ENCODE measurements around the gene CDX2.

The CDX2 gene

DNA sequence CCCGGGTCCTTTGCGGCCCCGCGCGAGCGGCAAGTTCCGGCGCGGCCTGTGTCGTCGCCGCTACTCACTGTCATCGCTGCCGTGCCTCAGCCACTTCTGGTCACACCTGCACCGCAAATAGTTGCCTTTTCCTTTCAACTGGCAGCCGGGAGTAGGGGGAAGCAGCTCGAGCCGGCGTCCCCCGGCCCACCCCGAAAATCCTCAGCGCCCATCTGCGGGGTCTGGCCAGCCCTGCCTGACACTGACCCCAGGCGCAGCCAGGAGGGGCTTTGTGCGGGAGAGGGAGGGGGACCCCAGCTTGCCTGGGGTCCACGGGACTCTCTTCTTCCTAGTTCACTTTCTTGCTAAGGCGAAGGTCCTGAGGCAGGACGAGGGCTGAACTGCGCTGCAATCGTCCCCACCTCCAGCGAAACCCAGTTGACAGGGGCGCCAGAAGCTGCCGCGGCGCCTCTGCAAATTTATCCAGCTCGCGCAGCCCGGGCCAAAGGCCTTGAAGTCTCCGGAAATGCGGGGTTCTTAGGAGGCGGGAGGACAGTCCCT is 47.6 kb downstream of the CDX2 start:
- TF ChIP-seq, protein P1, sequence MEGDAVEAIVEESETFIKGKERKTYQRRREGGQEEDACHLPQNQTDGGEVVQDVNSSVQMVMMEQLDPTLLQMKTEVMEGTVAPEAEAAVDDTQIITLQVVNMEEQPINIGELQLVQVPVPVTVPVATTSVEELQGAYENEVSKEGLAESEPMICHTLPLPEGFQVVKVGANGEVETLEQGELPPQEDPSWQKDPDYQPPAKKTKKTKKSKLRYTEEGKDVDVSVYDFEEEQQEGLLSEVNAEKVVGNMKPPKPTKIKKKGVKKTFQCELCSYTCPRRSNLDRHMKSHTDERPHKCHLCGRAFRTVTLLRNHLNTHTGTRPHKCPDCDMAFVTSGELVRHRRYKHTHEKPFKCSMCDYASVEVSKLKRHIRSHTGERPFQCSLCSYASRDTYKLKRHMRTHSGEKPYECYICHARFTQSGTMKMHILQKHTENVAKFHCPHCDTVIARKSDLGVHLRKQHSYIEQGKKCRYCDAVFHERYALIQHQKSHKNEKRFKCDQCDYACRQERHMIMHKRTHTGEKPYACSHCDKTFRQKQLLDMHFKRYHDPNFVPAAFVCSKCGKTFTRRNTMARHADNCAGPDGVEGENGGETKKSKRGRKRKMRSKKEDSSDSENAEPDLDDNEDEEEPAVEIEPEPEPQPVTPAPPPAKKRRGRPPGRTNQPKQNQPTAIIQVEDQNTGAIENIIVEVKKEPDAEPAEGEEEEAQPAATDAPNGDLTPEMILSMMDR (IDR thresholded peaks at IDR 0.05; ENCODE audit: low read depth, low read length) = no peak
- DNase-seq (ENCODE audit: extremely low read depth, low read depth) = no peak

GRCh38 chr13:27920677-27921420 is 48.3 kb downstream of the CDX2 start:
- TF ChIP-seq, protein P1 (IDR thresholded peaks at IDR 0.05; ENCODE audit: low read depth, low read length) = no peak
- DNase-seq (ENCODE audit: extremely low read depth, low read depth) = no peak

- no peak for DNase-seq (ENCODE audit: extremely low read depth, low read depth)
- TF ChIP-seq, protein P1 (IDR thresholded peaks at IDR 0.05; ENCODE audit: low read depth, low read length) = no peak
Observed at GRCh38 chr13:27919934-27920676, 49.0 kb downstream of the CDX2 start, which contains the start of gene PDX1. Gene PDX1, plus strand, starts transcription at chr13:27920000. Its CDS starts 139 bp downstream, at chr13:27920139.

DNA sequence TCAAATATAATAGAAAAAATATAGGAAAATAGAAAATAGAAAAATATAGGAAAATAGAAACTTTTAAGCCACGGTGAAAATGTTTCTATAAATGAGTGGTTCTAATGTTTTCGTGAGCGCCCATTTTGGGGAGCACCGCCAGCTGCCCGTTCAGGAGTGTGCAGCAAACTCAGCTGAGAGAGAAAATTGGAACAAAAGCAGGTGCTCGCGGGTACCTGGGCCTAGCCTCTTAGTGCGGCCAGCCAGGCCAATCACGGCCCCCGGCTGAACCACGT is 49.5 kb downstream of the CDX2 start:
- TF ChIP-seq, protein P1 (IDR thresholded peaks at IDR 0.05; ENCODE audit: low read depth, low read length) = no peak
- DNase-seq (ENCODE audit: extremely low read depth, low read depth) = no peak

DNA sequence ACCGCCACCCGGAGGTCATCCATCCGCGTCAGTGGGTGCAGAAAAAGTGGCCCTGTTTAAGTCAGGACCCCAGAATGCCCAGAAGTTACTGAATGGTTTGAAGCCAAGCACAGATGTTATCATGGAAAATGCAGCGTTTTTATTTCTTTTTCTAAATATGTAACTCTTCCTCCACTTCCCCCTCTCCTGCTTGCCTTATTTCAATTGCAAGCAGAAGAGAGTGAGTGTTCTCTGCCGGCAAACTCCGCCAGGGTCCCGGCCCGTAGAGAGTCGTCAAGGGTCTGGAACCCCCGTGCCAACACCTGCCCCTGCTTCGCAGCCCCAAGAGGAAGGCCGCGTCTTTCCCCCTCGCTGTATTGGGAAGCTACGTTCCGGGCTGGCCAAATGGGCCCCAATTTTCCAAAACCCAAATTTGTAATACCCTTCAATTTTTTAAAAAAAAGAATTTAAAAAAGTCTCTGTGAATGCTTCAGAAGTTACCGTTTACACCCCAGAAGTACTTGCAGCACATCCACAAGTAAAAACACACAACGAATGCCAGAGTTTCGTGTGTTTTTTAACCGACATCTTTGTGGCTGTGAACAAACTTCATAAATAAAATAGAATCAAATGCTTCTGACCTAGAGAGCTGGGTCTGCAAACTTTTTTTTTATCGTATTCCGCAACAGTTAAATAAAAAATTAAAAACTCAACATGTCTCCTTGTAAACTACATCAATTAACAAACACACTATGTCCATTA is 50.0 kb downstream of the CDX2 start:
- TF ChIP-seq, protein P1 (IDR thresholded peaks at IDR 0.05; ENCODE audit: low read depth, low read length) = no peak
- DNase-seq (ENCODE audit: extremely low read depth, low read depth) = no peak

DNA sequence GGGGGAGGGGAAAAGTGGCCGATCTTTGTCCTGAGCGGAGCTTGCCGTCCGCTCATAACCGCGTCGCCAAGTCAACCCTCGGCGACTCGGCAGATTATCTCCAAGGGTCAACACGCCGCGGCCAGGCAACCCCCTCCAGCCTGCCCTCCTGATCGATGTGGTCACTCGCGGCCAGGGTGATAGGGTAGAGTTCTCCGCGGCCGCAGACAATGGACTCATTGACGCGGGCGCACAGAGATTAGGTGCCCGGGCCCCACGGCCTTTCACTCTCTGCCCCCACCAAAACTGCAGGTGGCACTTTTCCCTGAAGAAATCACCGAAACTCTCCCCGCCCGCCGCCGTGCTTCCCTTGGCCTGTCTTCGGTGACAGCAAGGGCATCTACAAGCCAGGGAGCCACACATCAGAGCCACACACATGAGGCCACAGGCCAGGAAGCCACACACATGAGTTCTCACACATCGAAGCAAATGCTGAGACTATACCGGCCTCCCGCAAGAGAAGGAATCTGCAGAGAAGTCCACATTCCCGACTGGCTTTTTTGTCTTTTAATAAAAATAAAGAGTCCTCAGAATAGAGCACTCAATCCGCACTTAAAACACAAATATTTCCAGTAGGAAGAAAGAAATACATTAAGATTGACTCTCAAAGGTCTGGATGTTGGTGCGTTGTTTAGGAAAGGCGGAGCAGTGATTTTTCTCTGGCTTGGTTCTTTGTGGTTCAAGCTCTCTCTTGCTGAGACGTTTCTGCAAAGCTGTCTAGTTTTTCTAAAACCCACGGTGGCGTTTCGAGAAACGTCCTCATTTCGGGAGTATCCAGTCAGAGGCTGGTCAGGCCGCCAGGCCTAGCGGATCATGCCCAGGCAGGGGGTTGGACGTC is 50.8 kb downstream of the CDX2 start:
- DNase-seq (ENCODE audit: extremely low read depth, low read depth) = no peak
- TF ChIP-seq, protein P1 (IDR thresholded peaks at IDR 0.05; ENCODE audit: low read depth, low read length) = no peak
